HepG2 (cell line): ENCODE data around the gene DBN1. TPM values are rescaled to one million over a fixed set of nuclear protein-coding genes. Genes with fewer than 3 reads are reported as not detected.

Source experiments
- AHR ChIP-seq: IDR thresholded peaks from 2 replicates; pipeline ENCODE4 v1.6.1; 2018; ENCODE audit warnings: missing genetic modification reagents, missing compliant biosample characterization
- AKNA ChIP-seq: sonication (generic); formaldehyde crosslinking; IDR thresholded peaks from 2 replicates; pipeline ENCODE4 v1.4.0; 2020; ENCODE audit warnings: missing genetic modification reagents, borderline replicate concordance
- MAZ ChIP-seq, 2 experiments: sonication (generic) in 1 of 2; formaldehyde crosslinking in 1 of 2; IDR thresholded peaks; 2 replicates each; pipeline versions ENCODE4 v1.5.0 to v1.6.1; 2012 to 2020; ENCODE audit warnings: low read depth in 2 of 2, mild to moderate bottlenecking in 2 of 2, borderline replicate concordance in 1 of 2, improper control_type of control experiment in 1 of 2, low read length in 1 of 2, missing genetic modification reagents in 1 of 2, moderate library complexity in 1 of 2
- MIER2 ChIP-seq: IDR thresholded peaks from 2 replicates; pipeline ENCODE4 v1.6.1; 2016; ENCODE audit warnings: missing biosample characterization, missing genetic modification reagents
- NCOA2 ChIP-seq: sonication (generic); formaldehyde crosslinking; IDR thresholded peaks from 2 replicates; pipeline ENCODE4 v1.8.0; 2022; ENCODE audit warnings: inconsistent platforms
- RNF219 ChIP-seq: sonication (generic); formaldehyde crosslinking; IDR thresholded peaks from 2 replicates; pipeline ENCODE4 v1.5.0; 2020; ENCODE audit warnings: mild to moderate bottlenecking, missing genetic modification reagents
- ZBTB43 ChIP-seq: sonication (generic); formaldehyde crosslinking; conservative IDR thresholded peaks from 2 replicates; pipeline ENCODE4 v1.4.0; 2020; ENCODE audit warnings: missing genetic modification reagents
- ZNF552 ChIP-seq: sonication (generic); formaldehyde crosslinking; IDR thresholded peaks from 2 replicates; pipeline ENCODE4 v1.9.0; 2022; ENCODE audit warnings: missing genetic modification reagents, mild to moderate bottlenecking, borderline replicate concordance
- ZNF839 ChIP-seq: sonication (generic); formaldehyde crosslinking; IDR thresholded peaks from 2 replicates; pipeline ENCODE4 v1.4.0; 2020; ENCODE audit warnings: missing genetic modification reagents, mild to moderate bottlenecking, borderline replicate concordance
- polyA plus RNA-seq, 8 experiments: library from polyadenylated mRNA; depleted of rRNA in 3 of 8; stranded (reverse) in 7 of 8; unstranded in 1 of 8; fragments of >200 nt; fragmentation: Illumina TruSeq in 4 of 8; extraction: Trizol in 4 of 8; gene quantifications; 2 replicates each; pipeline versions ENCODE4 v1.2.1 to v1.2.3, GENCODE V29; 2011 to 2016; ENCODE audit warnings: low read depth in 4 of 8, missing spikeins in 1 of 8, mixed read lengths in 1 of 8; ENCODE audit not compliant: insufficient read depth in 1 of 8
- total RNA-seq, 5 experiments: library from RNA; depleted of rRNA; stranded (reverse); fragments of >200 nt; fragmentation: Illumina TruSeq; extraction: Trizol; gene quantifications; 2 replicates each; pipeline ENCODE4 v1.2.3, GENCODE V29; 2016; ENCODE audit warnings: low read depth in 1 of 5
- TF ChIP-seq, protein P1 (sequence below): sonication (generic); formaldehyde crosslinking; IDR thresholded peaks from 2 replicates; pipeline ENCODE4 v1.4.0; 2020; ENCODE audit warnings: missing genetic modification reagents
- TF ChIP-seq, protein P2 (sequence below): sonication (generic); formaldehyde crosslinking; IDR thresholded peaks from 2 replicates; pipeline ENCODE4 v1.5.0; 2020; ENCODE audit warnings: missing genetic modification reagents
- TF ChIP-seq, protein P3 (sequence below): IDR thresholded peaks from 2 replicates; pipeline ENCODE4 v1.6.1; 2016; ENCODE audit warnings: missing genetic modification reagents, missing compliant biosample characterization

Gene DBN1
- total and polyA plus RNA-seq, 2 of the 13 experiments (the other 11 are each of a cell fraction or from before 2014, with no cell fraction given) = 27.0 to 37.3 TPM

- TF ChIP-seq AKNA (CRISPR knock-in tag) (no peak), ZNF839 (CRISPR knock-in tag) (0 out of 2 replicates have a peak, but pooled peaks have one; percentile 46), MIER2 (CRISPR knock-in tag) (peak; percentile 81; the same call in 1 of the 2 replicates), NCOA2 (CRISPR knock-in tag) (peak; percentile 63; the same call in 1 of the 2 replicates), AHR (CRISPR knock-in tag) (peak; percentile 31; the same call in 1 of the 2 replicates), ZNF552 (CRISPR knock-in tag) (peak; percentile 51; the same call in 1 of the 2 replicates), RNF219 (CRISPR knock-in tag) (no peak), MAZ (IDR thresholded peaks at IDR 0.05; ENCODE audit: borderline replicate concordance, low read depth, low read length) (peak; percentile 59; the same call in 1 of the 2 replicates), MAZ (CRISPR knock-in tag; IDR thresholded peaks at IDR 0.05; ENCODE audit: low read depth) (peak; percentile 95; the same call in 1 of the 2 replicates), ZBTB43 (CRISPR knock-in tag) (no peak)
- TF ChIP-seq, protein P1, sequence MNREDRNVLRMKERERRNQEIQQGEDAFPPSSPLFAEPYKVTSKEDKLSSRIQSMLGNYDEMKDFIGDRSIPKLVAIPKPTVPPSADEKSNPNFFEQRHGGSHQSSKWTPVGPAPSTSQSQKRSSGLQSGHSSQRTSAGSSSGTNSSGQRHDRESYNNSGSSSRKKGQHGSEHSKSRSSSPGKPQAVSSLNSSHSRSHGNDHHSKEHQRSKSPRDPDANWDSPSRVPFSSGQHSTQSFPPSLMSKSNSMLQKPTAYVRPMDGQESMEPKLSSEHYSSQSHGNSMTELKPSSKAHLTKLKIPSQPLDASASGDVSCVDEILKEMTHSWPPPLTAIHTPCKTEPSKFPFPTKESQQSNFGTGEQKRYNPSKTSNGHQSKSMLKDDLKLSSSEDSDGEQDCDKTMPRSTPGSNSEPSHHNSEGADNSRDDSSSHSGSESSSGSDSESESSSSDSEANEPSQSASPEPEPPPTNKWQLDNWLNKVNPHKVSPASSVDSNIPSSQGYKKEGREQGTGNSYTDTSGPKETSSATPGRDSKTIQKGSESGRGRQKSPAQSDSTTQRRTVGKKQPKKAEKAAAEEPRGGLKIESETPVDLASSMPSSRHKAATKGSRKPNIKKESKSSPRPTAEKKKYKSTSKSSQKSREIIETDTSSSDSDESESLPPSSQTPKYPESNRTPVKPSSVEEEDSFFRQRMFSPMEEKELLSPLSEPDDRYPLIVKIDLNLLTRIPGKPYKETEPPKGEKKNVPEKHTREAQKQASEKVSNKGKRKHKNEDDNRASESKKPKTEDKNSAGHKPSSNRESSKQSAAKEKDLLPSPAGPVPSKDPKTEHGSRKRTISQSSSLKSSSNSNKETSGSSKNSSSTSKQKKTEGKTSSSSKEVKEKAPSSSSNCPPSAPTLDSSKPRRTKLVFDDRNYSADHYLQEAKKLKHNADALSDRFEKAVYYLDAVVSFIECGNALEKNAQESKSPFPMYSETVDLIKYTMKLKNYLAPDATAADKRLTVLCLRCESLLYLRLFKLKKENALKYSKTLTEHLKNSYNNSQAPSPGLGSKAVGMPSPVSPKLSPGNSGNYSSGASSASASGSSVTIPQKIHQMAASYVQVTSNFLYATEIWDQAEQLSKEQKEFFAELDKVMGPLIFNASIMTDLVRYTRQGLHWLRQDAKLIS (CRISPR knock-in tag) = no peak
- TF ChIP-seq, protein P2, sequence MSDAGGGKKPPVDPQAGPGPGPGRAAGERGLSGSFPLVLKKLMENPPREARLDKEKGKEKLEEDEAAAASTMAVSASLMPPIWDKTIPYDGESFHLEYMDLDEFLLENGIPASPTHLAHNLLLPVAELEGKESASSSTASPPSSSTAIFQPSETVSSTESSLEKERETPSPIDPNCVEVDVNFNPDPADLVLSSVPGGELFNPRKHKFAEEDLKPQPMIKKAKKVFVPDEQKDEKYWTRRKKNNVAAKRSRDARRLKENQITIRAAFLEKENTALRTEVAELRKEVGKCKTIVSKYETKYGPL (CRISPR knock-in tag) = no peak
- TF ChIP-seq, protein P3, sequence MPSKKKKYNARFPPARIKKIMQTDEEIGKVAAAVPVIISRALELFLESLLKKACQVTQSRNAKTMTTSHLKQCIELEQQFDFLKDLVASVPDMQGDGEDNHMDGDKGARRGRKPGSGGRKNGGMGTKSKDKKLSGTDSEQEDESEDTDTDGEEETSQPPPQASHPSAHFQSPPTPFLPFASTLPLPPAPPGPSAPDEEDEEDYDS = peak; percentile 91
Measured at GRCh38 chr5:177516601-177517568, 43.5 kb upstream of the DBN1 start, which contains the start of gene DDX41 (continued).
